ENCODE data around the gene UBQLN3. TPM values are rescaled to one million over a fixed set of nuclear protein-coding genes. Genes with fewer than 3 reads are reported as not detected.

Gene UBQLN3
- total RNA-seq, 4 donors from 2014 or later: not detected

DNA sequence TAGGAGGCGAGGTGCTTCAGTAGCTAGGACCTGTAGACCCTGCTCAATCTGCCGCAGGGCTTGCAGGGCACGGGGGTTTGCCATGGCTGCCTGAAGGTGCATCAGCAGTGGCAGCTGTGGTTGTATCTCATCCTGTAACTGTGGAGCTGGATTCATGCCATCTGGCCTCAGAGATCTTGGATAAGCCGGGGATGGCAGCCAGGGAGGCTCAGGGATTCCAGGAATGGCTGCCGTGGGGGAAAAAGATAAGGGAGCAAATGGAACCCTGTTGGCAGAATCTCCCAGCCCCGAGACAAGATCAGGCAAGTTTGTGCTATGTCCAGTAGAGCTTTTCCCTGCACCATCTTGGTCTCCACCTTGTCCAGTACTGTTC is 1.8 kb downstream of the UBQLN3 start:
- H3K4me3 ChIP-seq: no peak overlapping the region
- no peak overlapping the region for H3K27ac ChIP-seq
- H3K36me3 ChIP-seq: no peaks in the 10 kb centered on the region
- WGBS, 2 donors: 63 to 83% methylated on average over 3 to 4 of the region's 6 CpGs
- H3K9me3 ChIP-seq: no peaks in the 10 kb centered on the region
- intact Hi-C loops (cut with DNase I): no loop called here
- H3K4me1 ChIP-seq: no peaks in the 10 kb centered on the region
- no peaks in the 10 kb centered on the region for H3K27me3 ChIP-seq
- TF ChIP-seq POLR2A (IDR thresholded peaks at IDR 0.05): no peak
- TF ChIP-seq, protein P1, sequence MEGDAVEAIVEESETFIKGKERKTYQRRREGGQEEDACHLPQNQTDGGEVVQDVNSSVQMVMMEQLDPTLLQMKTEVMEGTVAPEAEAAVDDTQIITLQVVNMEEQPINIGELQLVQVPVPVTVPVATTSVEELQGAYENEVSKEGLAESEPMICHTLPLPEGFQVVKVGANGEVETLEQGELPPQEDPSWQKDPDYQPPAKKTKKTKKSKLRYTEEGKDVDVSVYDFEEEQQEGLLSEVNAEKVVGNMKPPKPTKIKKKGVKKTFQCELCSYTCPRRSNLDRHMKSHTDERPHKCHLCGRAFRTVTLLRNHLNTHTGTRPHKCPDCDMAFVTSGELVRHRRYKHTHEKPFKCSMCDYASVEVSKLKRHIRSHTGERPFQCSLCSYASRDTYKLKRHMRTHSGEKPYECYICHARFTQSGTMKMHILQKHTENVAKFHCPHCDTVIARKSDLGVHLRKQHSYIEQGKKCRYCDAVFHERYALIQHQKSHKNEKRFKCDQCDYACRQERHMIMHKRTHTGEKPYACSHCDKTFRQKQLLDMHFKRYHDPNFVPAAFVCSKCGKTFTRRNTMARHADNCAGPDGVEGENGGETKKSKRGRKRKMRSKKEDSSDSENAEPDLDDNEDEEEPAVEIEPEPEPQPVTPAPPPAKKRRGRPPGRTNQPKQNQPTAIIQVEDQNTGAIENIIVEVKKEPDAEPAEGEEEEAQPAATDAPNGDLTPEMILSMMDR (IDR thresholded peaks at IDR 0.05): no peak
- DNase-seq: no peak

DNA sequence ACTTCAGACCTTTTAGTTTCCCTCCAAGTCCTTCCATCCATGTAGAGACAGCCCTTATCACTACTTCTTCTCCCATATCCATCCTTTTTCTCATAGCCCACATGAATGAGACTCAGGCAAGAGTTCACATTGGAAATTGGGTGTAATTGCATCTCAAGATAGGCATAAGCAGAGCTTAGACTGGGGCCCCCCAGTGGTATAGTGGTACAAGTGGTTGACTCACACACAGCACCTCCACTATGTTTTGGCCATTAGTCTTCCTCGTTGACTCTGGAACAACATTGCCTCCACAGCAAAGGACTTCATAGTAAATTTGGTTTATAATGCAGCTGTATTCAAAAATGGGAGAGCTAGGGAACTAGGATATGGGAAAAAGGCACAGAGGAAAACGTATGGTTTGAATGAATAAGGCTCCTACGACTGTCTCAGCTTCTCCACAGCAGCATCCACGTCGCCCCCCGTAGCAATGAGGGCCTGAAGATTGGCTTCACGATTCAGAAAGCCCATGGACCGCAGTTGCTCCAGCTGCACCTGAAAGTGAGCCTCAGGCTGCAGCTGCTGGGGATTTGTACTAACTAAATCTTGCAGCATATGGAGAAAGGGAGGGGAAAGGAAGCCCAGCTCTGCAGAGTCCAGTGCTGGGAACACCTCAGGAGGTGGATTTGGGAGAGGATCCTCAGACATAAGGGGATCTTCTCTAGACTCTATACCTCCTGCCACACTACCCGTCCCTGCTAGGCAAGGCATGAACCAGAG is 2.4 kb downstream of the UBQLN3 start:
- no peaks in the 10 kb centered on the region for H3K4me1 ChIP-seq
- 61 to 76% methylated on average over 3 to 9 of the region's 9 CpGs for WGBS, 2 donors
- H3K27ac ChIP-seq: no peak overlapping the region
- H3K27me3 ChIP-seq: no peaks in the 10 kb centered on the region
- TF ChIP-seq POLR2A (IDR thresholded peaks at IDR 0.05): no peak
- TF ChIP-seq, protein P1 (IDR thresholded peaks at IDR 0.05): no peak
- intact Hi-C loops (cut with DNase I): no loop called here
- no peaks in the 10 kb centered on the region for H3K9me3 ChIP-seq
- DNase-seq: no peak
- no peak overlapping the region for H3K4me3 ChIP-seq
- H3K36me3 ChIP-seq: no peaks in the 10 kb centered on the region

DNA sequence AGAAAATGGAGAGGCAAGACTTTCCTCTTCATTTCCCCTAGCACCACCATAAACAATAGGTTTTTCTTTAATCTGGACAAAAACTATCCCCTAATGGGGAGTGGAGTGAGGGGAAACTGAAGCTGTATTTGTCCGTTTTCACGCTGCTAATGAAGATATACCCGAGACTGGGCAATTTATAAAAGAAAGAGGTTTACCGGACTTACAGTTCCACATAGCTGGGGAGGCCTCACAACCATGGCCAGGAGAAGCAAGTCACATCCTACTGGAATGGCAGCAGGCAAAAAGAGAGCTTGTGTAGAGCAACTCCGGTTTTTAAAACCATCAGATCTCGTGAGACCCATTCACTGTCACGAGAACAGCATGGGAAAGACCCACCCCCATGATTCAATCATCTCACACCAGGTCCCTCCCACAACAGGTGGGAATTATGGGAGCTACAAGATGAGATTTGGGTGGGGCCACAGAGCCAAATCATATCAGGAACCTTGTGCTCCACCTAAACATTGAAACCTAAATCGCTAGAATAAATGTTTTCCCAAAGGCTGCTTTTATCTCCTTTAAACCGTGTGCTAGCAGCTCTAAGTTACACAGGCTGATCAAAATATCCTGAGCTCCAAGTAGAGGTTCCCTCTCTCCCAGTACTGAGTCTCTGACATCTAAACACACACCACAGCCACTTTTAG is 4.3 kb downstream of the UBQLN3 start:
- intact Hi-C loops (cut with DNase I): no loop called here
- DNase-seq: no peak
- TF ChIP-seq POLR2A (IDR thresholded peaks at IDR 0.05): no peak
- TF ChIP-seq, protein P1 (IDR thresholded peaks at IDR 0.05): no peak
- 79 to 85% methylated on average over 9 of the region's 9 CpGs for WGBS, 2 donors
- Histone ChIP-seq H3K27me3 (no peaks in the 10 kb centered on the region), H3K9me3 (no peaks in the 10 kb centered on the region), H3K36me3 (no peaks in the 10 kb centered on the region), H3K4me3 (no peak overlapping the region), H3K27ac (no peak overlapping the region), H3K4me1 (no peaks in the 10 kb centered on the region)

DNA sequence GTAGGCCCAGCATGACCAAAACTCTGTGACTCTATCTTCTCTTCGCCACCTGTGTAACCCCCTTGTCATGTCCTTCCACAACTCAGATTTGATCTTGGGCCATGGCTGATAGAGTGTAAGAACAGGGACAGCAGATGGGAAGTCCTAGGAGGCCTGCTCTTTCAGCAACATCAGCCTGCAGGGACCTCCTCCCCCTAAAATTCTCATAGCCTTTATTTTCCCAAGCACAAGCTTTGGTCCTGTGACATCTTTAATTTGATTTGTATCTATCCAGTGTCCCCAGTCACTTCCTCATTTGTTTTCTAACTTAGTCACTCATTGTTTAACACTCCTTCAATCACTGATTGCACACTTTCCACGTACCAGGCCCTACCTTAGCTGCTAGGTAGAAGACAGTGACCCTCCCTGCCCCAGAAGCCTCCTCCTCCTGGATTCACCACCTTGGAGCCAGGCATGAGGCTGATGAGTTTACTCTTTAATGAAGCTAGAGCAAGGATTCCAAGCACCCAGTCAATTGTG is 5.3 kb downstream of the UBQLN3 start:
- no peak for DNase-seq
- H3K27me3 ChIP-seq: no peaks in the 10 kb centered on the region
- no peaks in the 10 kb centered on the region for H3K9me3 ChIP-seq
- 50 to 69% methylated on average over 2 of the region's 2 CpGs for WGBS, 2 donors
- H3K4me1 ChIP-seq: no peaks in the 10 kb centered on the region
- no peaks in the 10 kb centered on the region for H3K36me3 ChIP-seq
- intact Hi-C loops (cut with DNase I): no loop called here
- H3K27ac ChIP-seq: no peak overlapping the region
- H3K4me3 ChIP-seq: no peak overlapping the region
- TF ChIP-seq, protein P1 (IDR thresholded peaks at IDR 0.05): no peak

DNA sequence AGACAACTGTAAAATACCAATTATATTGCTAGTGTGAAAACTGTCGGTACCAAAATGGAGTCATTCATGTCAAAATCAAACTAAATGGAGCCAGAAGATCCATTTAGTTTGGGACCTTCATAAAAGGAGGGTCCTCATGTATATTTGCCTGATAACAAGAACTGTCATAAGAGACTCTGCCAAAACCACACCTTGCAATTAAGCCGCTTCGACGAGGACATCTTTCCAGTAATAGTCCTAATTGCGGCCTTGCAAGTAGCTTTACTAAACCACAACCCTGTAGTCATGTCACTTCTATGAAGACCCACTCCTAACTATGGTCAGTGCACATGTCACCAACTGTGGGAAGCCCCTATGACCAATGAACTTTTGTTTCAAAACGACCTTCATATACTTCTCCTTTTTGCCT is 9.4 kb downstream of the UBQLN3 start:
- Histone ChIP-seq H3K27me3 (no peaks in the 10 kb centered on the region), H3K4me1 (no peaks in the 10 kb centered on the region), H3K27ac (no peak overlapping the region), H3K4me3 (no peak overlapping the region), H3K9me3 (no peaks in the 10 kb centered on the region), H3K36me3 (no peaks in the 10 kb centered on the region)
- DNase-seq: no peak
- intact Hi-C loops (cut with DNase I): no loop called here
- TF ChIP-seq, protein P1 (IDR thresholded peaks at IDR 0.05): no peak
- no peak for TF ChIP-seq POLR2A (IDR thresholded peaks at IDR 0.05)
- WGBS, 2 donors: 60 to 69% methylated on average over 3 to 6 of the region's 6 CpGs

Data from esophagus squamous epithelium (tissue), 5 donors.